GM12891 (cell line): ENCODE results near the gene IL27RA.

ENCODE experiments used
- POLR2A ChIP-seq: IDR thresholded peaks from 2 replicates; pipeline ENCODE4 v1.6.1; 2011; ENCODE audit warnings: low read depth, low read length, control low read depth
- POLR2AphosphoS5 ChIP-seq: IDR thresholded peaks from 2 replicates; pipeline ENCODE4 v1.6.1; 2011; ENCODE audit warnings: low read depth, low read length, control low read depth
- SPI1 ChIP-seq: IDR thresholded peaks from 2 replicates; pipeline ENCODE4 v1.6.1; 2011; ENCODE audit warnings: low read depth, low read length, control low read depth
- TAF1 ChIP-seq: IDR thresholded peaks from 2 replicates; pipeline ENCODE4 v1.6.1; 2011; ENCODE audit warnings: low read depth, low read length, control low read depth

DNA sequence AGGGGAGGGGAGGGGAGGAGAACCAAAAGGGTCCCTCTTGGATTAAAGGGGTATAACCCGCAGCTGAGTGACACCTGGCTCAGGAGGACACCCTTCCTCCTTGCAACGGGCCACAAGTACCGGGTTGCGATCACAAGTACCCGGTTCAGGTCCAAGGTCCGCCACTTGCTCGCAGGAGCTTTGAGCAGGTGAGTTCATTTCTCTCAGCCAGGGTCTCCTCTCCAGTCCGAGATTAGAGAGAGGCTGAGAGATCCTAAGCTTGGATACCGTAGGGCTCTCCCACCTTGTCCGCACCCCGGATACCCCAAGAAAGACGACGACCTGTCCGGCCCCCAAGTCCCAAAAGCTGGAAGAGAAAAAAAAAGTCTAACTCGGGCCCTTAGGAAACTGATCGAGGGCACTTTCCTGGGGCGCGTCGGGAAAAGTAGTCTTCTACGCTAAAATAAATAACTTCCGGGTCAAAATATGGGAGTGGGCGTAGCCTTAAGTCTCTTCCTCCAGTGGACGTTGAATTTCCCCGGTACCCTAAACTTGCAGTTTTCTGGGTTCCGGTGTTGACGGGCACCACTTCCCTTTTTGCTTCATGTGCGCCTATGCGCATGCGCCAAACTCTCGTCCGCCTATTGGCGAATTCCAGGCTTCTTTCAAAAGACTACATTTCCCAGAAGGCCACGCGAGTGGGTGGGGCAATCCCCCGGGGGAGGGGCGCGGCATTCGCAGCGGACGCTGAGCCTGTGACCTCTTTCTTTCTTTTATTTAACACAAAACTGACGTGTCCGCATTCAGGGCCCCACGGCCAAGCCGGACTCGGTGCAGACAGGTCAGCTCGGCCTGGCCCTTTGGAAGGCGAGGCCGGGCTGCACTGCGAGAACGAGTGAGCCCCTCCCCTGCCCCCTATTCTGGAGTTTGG is 49.6 kb downstream of the IL27RA start:
- TF ChIP-seq POLR2A (peak; percentile 39), POLR2AphosphoS5 (no peak), TAF1 (peak; percentile 49; the same call in 1 of the 2 replicates), SPI1 (peak; percentile 97)
